ENCODE measurements around the gene CCDC50. TPM values are rescaled to one million over a fixed set of nuclear protein-coding genes. Genes with fewer than 3 reads are reported as not detected.

The CCDC50 gene
- total RNA-seq, 2 donors from 2014 or later: 99.5 to 169 TPM

DNA sequence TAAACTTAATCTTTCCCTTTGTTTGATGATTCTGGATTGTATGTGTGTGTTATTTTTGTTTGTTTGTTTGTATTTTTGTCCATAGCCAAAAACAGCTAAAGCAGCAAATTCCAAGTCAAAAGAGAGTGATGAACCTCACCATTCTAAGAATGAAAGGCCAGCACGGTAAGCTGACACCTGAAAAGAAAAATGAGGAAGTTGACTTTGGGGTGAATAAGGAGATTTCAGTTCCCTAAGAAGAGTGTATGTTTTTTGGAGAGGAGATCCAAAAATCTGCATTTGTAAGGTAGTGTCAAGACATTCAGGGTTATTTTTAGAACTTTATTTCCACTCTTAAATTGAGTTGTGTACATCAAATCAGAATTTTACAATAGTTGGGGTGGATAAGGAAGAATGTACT lies 53.5 kb downstream of the CCDC50 start:
- H3K36me3 ChIP-seq: peaks cover 6% of the 10 kb centered on the region
- H3K27me3 ChIP-seq (replicated peaks; ENCODE audit: insufficient read depth): no peaks in the 10 kb centered on the region
- no peak for TF ChIP-seq CTCF (IDR thresholded peaks at IDR 0.05)
- no peak for DNase-seq (ENCODE audit: low spot score)
- ATAC-seq (ENCODE audit: insufficient number of reproducible peaks, low FRiP score, low read depth): no peak
- H3K27ac ChIP-seq: no peak overlapping the region
- H3K4me1 ChIP-seq (ENCODE audit: control insufficient read depth in 1 of 2, low read depth in 2 of 2): no peaks in the 10 kb centered on the region
- no peak overlapping the region for H3K4me3 ChIP-seq
- no peaks in the 10 kb centered on the region for H3K9me3 ChIP-seq

GRCh38 chr3:191383124-191383523 lies 53.9 kb downstream of the CCDC50 start:
- Histone ChIP-seq H3K27ac (no peak overlapping the region), H3K9me3 (no peaks in the 10 kb centered on the region), H3K27me3 (replicated peaks; ENCODE audit: insufficient read depth) (no peaks in the 10 kb centered on the region), H3K36me3 (peaks cover 6% of the 10 kb centered on the region), H3K4me1 (ENCODE audit: control insufficient read depth in 1 of 2, low read depth in 2 of 2) (no peaks in the 10 kb centered on the region), H3K4me3 (no peak overlapping the region)
- TF ChIP-seq CTCF (IDR thresholded peaks at IDR 0.05): no peak
- DNase-seq (ENCODE audit: low spot score) (no peak), ATAC-seq (ENCODE audit: insufficient number of reproducible peaks, low FRiP score, low read depth) (no peak)

DNA sequence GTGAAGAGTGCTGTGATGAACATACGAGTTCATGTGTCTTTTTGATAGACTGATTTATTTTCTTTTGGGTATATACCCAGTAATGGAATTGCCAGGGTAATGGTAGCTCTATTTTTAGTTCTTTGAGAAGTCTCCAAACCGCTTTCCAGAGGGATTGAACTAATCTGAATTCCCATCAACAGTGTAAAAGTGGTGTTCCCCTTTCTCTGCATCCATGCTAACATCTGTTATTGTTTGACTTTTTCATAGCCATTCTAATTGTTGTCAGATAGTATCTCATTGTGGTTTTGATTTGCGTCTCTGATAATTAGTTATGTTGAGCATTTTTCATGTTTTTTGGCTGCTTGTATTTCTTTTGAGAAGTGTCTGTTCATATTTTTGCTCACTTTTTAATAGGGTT lies 55.9 kb downstream of the CCDC50 start:
- H3K4me3 ChIP-seq: no peak overlapping the region
- no peak for TF ChIP-seq CTCF (IDR thresholded peaks at IDR 0.05)
- peaks cover 11% of the 10 kb centered on the region for H3K36me3 ChIP-seq
- no peak overlapping the region for H3K27ac ChIP-seq
- no peaks in the 10 kb centered on the region for H3K9me3 ChIP-seq
- ATAC-seq (ENCODE audit: insufficient number of reproducible peaks, low FRiP score, low read depth): no peak
- no peaks in the 10 kb centered on the region for H3K27me3 ChIP-seq (replicated peaks; ENCODE audit: insufficient read depth)
- H3K4me1 ChIP-seq (ENCODE audit: control insufficient read depth in 1 of 2, low read depth in 2 of 2): no peaks in the 10 kb centered on the region
- no peak for DNase-seq (ENCODE audit: low spot score)

GRCh38 chr3:191387441-191388077 lies 58.4 kb downstream of the CCDC50 start:
- TF ChIP-seq CTCF (IDR thresholded peaks at IDR 0.05): no peak
- H3K36me3 ChIP-seq: peaks cover 4% of the 10 kb centered on the region
- ATAC-seq (ENCODE audit: insufficient number of reproducible peaks, low FRiP score, low read depth) (no peak), DNase-seq (ENCODE audit: low spot score) (no peak)
- H3K4me3 ChIP-seq: no peak overlapping the region
- H3K9me3 ChIP-seq: no peaks in the 10 kb centered on the region
- H3K27me3 ChIP-seq (replicated peaks; ENCODE audit: insufficient read depth): no peaks in the 10 kb centered on the region
- no peak overlapping the region for H3K27ac ChIP-seq
- no peaks in the 10 kb centered on the region for H3K4me1 ChIP-seq (ENCODE audit: control insufficient read depth in 1 of 2, low read depth in 2 of 2)

DNA sequence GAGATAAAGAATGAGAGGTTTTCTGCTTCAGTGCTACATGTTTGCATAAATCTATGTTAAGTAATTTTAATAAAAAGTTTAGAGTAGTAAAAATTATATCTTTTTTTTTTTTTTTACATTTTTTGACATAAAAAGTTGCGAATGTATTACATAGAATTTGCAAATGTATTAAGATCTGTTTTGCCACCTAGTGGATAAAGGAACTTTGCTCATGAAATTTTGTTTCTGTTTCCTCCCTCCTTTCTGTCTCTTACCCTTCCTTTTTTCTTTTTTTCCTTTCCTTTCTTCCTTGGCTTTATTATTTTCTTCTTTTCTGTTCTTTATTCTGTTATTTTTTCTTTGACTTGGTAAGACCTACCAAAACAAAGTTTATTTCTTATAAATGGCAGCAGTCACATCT lies 59.6 kb downstream of the CCDC50 start:
- no peak overlapping the region for H3K27ac ChIP-seq
- H3K27me3 ChIP-seq (replicated peaks; ENCODE audit: insufficient read depth): no peaks in the 10 kb centered on the region
- no peak for TF ChIP-seq CTCF (IDR thresholded peaks at IDR 0.05)
- H3K9me3 ChIP-seq: no peaks in the 10 kb centered on the region
- peaks cover 4% of the 10 kb centered on the region for H3K36me3 ChIP-seq
- DNase-seq (ENCODE audit: low spot score) (no peak), ATAC-seq (ENCODE audit: insufficient number of reproducible peaks, low FRiP score, low read depth) (no peak)
- H3K4me1 ChIP-seq (ENCODE audit: control insufficient read depth in 1 of 2, low read depth in 2 of 2): no peaks in the 10 kb centered on the region
- H3K4me3 ChIP-seq: no peak overlapping the region

All from thoracic aorta (tissue), 2 donors.